Prostate gland (tissue), 2 donors: ENCODE measurements around the gene HEG1. TPM values are rescaled to one million over a fixed set of nuclear protein-coding genes. Genes with fewer than 3 reads are reported as not detected.

Experiments used
- DNase-seq: peaks from one replicate; pipeline ENCODE4 v3.0.0-alpha.2; 2019; ENCODE audit warnings: low spot score
- H3K27ac ChIP-seq, 2 donors: fragments of 200-600 bp; sonication (generic); 2 replicates each; pipeline ENCODE4 v1.5.1; 2017 to 2019
- H3K27me3 ChIP-seq: fragments of 200-600 bp; sonication (generic); replicated peaks from 2 replicates; pipeline ENCODE4 v1.5.1; 2019; ENCODE audit not compliant: insufficient read depth
- H3K36me3 ChIP-seq, 2 donors: fragments of 200-600 bp; sonication (generic); 1 replicate in 1 of 2; 2 replicates in 1 of 2; pipeline versions ENCODE4 v1.5.1 to v1.8.1; 2017 to 2019
- H3K4me1 ChIP-seq: fragments of 200-600 bp; sonication (generic); replicated peaks from 2 replicates; pipeline ENCODE4 v1.5.1; 2019
- H3K4me3 ChIP-seq, 2 donors: fragments of 200-600 bp; sonication (generic); 2 replicates each; pipeline ENCODE4 v1.5.1; 2017 to 2019
- H3K9me3 ChIP-seq: fragments of 200-600 bp; sonication (generic); 2 replicates; pipeline ENCODE4 v1.5.1; 2017
- POLR2A ChIP-seq: fragments of 450-650 bp; IDR thresholded peaks from one replicate; pipeline ENCODE4 v1.6.1; 2016; ENCODE audit warnings: antibody characterized with exemption, mild to moderate bottlenecking
- POLR2AphosphoS5 ChIP-seq: sonication (generic); formaldehyde crosslinking; IDR thresholded peaks from one replicate; pipeline ENCODE4 v1.6.1; 2017; ENCODE audit warnings: antibody characterized with exemption
- WGBS: methylation state at CpG from one replicate; pipeline ENCODE4 v1.1.5; 2018; 5-methylcytosine and 5-hydroxymethylcytosine counted together
- intact Hi-C: fragments of 100-400 bp; cut with DNase I; formaldehyde crosslinking; loops from one replicate; pipeline ENCODE4 v1.14.2; 2022
- total RNA-seq, 2 donors: library from RNA; depleted of rRNA; stranded (reverse); fragments of >200 nt; gene quantifications; one replicate each; pipeline ENCODE4 v1.1.0, GENCODE V29; 2016
- TF ChIP-seq, protein P1 (sequence below), 4 experiments: fragments of 200-600 bp in 2 of 4; fragments of 450-650 bp in 2 of 4; sonication (generic) in 2 of 4; IDR thresholded peaks; 1 replicate in 3 of 4; 2 replicates in 1 of 4; pipeline ENCODE4 v1.5.1; 2016 to 2019; ENCODE audit warnings: antibody characterized with exemption in 4 of 4, mild to moderate bottlenecking in 2 of 4, moderate library complexity in 2 of 4

HEG1 gene
- total RNA-seq, 2 donors from 2014 or later = 27.5 to 130 TPM

DNA sequence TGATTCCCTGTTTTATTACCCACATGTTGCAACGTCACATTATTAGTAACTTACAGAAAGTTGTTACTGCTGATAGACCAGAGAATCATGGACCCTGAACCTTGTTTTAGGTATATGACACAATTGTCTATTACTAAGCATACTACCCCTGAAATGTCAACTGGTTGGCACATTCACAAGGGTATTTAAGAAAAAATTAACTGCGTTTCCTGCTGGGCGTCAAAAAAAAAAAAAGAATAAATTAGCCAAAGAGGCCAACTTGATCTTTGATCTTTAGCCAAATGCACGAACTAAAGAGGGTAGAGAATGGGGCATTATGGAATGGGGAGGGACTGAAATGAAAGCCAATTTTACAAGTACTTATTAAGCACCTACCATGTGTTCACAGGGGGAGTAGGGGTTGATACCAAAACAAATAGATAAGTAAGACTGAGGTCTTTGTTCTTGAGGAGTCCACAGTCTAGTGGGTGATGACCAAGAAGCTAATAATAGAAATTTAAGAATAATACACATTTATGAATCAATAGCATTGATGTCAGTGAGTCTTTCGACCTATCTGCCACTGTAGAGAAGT is 103.4 kb downstream of the HEG1 start:
- intact Hi-C loops = no loop called here
- H3K9me3 ChIP-seq = no peaks in the 10 kb centered on the region
- H3K27ac ChIP-seq = no peak overlapping the region
- no peaks in the 10 kb centered on the region for H3K27me3 ChIP-seq
- no peaks in the 10 kb centered on the region for H3K36me3 ChIP-seq
- no peaks in the 10 kb centered on the region for H3K4me1 ChIP-seq
- no peak for DNase-seq
- no peak overlapping the region for H3K4me3 ChIP-seq
- TF ChIP-seq POLR2A (no peak), POLR2AphosphoS5 (no peak)
- TF ChIP-seq, protein P1, sequence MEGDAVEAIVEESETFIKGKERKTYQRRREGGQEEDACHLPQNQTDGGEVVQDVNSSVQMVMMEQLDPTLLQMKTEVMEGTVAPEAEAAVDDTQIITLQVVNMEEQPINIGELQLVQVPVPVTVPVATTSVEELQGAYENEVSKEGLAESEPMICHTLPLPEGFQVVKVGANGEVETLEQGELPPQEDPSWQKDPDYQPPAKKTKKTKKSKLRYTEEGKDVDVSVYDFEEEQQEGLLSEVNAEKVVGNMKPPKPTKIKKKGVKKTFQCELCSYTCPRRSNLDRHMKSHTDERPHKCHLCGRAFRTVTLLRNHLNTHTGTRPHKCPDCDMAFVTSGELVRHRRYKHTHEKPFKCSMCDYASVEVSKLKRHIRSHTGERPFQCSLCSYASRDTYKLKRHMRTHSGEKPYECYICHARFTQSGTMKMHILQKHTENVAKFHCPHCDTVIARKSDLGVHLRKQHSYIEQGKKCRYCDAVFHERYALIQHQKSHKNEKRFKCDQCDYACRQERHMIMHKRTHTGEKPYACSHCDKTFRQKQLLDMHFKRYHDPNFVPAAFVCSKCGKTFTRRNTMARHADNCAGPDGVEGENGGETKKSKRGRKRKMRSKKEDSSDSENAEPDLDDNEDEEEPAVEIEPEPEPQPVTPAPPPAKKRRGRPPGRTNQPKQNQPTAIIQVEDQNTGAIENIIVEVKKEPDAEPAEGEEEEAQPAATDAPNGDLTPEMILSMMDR (IDR thresholded peaks at IDR 0.05) = no peak
- WGBS = 53% methylated on average over 5 of the region's 5 CpGs

DNA sequence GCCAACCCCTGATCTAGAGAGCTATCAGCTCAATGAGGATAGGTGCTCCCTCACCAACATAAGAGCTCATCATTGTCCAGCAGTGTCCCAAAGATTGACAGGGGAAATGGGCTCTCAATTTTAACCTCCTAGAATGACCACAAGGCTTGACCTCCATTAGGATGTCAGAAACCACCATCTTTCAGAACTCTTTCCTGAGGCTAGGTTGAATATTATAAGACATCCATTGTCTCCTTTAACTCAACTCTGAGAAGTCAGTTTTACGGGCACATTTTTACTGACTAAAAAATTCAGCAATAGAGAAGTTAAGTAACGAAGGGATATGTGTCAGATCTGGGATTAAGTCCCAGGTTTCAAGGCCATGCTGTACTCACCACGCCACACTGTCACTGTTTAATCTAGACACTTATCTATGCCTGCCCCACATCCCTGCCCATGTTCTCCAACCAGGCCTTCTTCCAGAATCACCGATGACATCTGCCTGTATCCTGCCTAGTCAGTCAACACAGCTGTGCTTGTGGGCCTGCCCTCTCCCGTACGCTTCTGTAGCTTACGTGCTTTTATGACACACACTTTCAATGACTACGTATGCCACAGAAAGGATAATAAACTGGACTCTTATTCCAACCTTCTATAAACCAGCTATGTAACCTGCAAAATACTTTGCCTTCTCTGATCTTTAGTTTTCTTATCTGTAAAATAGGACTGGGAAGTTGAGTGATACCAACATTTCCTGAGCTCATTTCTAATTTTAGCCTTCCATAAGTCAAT is 104.1 kb downstream of the HEG1 start:
- DNase-seq = peak; percentile 24
- H3K27ac ChIP-seq = no peak overlapping the region
- H3K9me3 ChIP-seq = no peaks in the 10 kb centered on the region
- no peaks in the 10 kb centered on the region for H3K36me3 ChIP-seq
- H3K4me1 ChIP-seq = no peaks in the 10 kb centered on the region
- WGBS = 39% methylated on average over 8 of the region's 8 CpGs
- intact Hi-C loops = no loop called here
- no peaks in the 10 kb centered on the region for H3K27me3 ChIP-seq
- TF ChIP-seq, protein P1 (IDR thresholded peaks at IDR 0.05) = no peak
- no peak for TF ChIP-seq POLR2A
- no peak for TF ChIP-seq POLR2AphosphoS5
- H3K4me3 ChIP-seq = no peak overlapping the region

DNA sequence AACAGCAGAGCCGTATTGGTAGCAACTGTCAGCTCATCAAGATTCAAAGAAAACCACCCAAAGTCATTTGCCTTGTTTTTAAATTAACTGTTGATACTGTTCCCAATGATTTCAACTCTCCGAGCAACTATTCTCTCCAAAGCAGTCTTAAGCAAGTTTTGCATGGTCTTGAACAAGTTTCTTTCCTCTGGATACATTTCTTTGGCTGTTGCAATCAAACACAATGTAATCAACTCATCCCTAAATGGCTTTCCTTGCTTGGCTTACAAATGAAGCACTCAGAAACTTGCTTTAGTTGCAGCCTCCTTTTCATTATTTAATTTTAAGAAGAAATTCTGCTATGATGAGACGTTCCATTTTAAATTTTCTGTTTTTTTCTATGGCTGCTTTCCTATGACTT is 105.8 kb downstream of the HEG1 start:
- no peak for DNase-seq
- WGBS = 85% methylated on average over 3 of the region's 3 CpGs
- Histone ChIP-seq H3K9me3 (no peaks in the 10 kb centered on the region), H3K36me3 (no peaks in the 10 kb centered on the region), H3K27me3 (no peaks in the 10 kb centered on the region), H3K4me1 (no peaks in the 10 kb centered on the region), H3K4me3 (no peak overlapping the region), H3K27ac (no peak overlapping the region)
- TF ChIP-seq POLR2A (no peak), POLR2AphosphoS5 (no peak)
- TF ChIP-seq, protein P1 (IDR thresholded peaks at IDR 0.05) = no peak
- intact Hi-C loops = no loop called here

DNA sequence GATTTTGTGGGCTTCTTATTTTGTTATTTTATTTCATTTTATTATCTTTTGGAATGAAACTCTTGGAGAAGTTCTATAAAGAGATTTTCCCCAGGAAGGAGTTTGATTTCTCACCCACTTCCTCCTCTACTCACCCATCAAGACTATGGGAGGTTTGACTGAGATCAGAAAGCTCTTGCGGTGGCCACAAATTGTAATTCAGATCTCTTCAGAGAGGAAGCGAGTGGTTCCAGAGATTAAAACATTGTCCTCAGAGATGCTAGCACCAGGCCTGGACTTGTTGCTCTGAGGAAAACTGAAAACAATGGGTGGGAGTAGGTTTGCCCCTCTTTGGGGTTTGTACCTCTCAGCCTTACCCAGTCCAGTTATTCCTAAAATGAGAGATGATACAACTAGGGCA is 113.2 kb downstream of the HEG1 start:
- no peaks in the 10 kb centered on the region for H3K4me1 ChIP-seq
- no peaks in the 10 kb centered on the region for H3K27me3 ChIP-seq
- H3K27ac ChIP-seq = no peak overlapping the region
- H3K9me3 ChIP-seq = no peaks in the 10 kb centered on the region
- no peak for TF ChIP-seq POLR2A
- TF ChIP-seq, protein P1 (IDR thresholded peaks at IDR 0.05) = no peak
- no peak for TF ChIP-seq POLR2AphosphoS5
- 88% methylated on average over 2 of the region's 2 CpGs for WGBS
- intact Hi-C loops = no loop called here
- no peak for DNase-seq
- H3K36me3 ChIP-seq = no peaks in the 10 kb centered on the region
- H3K4me3 ChIP-seq = no peak overlapping the region

DNA sequence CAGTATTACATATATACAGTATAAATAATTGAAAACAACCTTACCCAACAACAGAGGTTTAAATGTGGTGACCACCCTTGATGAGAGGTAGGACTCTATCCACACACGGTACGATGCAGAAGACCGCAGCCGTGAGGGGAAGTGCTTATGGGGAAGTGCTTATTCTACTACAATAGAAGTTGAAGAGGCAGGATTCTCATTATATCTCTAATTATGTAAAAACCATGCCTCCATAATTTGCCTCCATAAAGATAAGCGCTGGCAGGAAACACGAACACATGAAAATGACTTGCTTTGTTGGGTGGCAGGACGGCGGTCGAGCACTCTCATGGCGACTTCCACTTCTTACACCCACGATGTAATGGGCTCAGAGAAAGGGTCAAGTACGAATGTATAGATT is 114.0 kb downstream of the HEG1 start:
- Histone ChIP-seq H3K36me3 (no peaks in the 10 kb centered on the region), H3K27ac (no peak overlapping the region), H3K27me3 (no peaks in the 10 kb centered on the region), H3K4me1 (no peaks in the 10 kb centered on the region), H3K4me3 (no peak overlapping the region), H3K9me3 (no peaks in the 10 kb centered on the region)
- 90% methylated on average over 12 of the region's 12 CpGs for WGBS
- TF ChIP-seq, protein P1 (IDR thresholded peaks at IDR 0.05) = no peak
- TF ChIP-seq POLR2AphosphoS5 (no peak), POLR2A (no peak)
- intact Hi-C loops = no loop called here
- DNase-seq = no peak
